Right lobe of liver (tissue), 6 donors: ENCODE measurements around the gene PTMA. TPM values are rescaled to one million over a fixed set of nuclear protein-coding genes. Genes with fewer than 3 reads are reported as not detected.

ENCODE experiments used
- ATAC-seq, 4 donors: fragments of 200-7000 bp; cut with Tn5 transposase; one replicate each; pipeline ENCODE4 v1.9.1; 2020; ENCODE audit warnings: mild to moderate bottlenecking in 4 of 4, moderate library complexity in 4 of 4
- DNase-seq, 3 donors: peaks; one replicate each; pipeline ENCODE4 v3.0.0-alpha.2; 2020
- H3K27ac ChIP-seq, 3 donors: fragments of 200-600 bp; one replicate each; pipeline ENCODE4 v1.8.0; 2022
- H3K27me3 ChIP-seq, 2 donors: fragments of 200-600 bp; one replicate each; pipeline ENCODE4 v1.8.0; 2022
- H3K36me3 ChIP-seq, 4 donors: fragments of 200-600 bp; sonication (generic) in 1 of 4; one replicate each; pipeline versions ENCODE4 v1.5.1 to v1.8.0; 2017 to 2022; ENCODE audit warnings: control low read depth in 1 of 4
- H3K4me1 ChIP-seq, 4 donors: fragments of 200-600 bp; sonication (generic) in 1 of 4; one replicate each; pipeline versions ENCODE4 v1.5.1 to v1.8.0; 2017 to 2022; ENCODE audit warnings: control low read depth in 1 of 4
- H3K4me3 ChIP-seq, 3 donors: fragments of 200-600 bp; one replicate each; pipeline ENCODE4 v1.8.0; 2022
- H3K9me3 ChIP-seq, 4 donors: fragments of 200-600 bp; sonication (generic) in 1 of 4; one replicate each; pipeline versions ENCODE4 v1.5.1 to v1.8.0; 2017 to 2022; ENCODE audit warnings: control low read depth in 1 of 4
- POLR2A ChIP-seq: fragments of 450-650 bp; IDR thresholded peaks from one replicate; pipeline ENCODE4 v1.6.1; 2017; ENCODE audit warnings: antibody characterized with exemption, mild to moderate bottlenecking
- WGBS: methylation state at CpG from one replicate; pipeline ENCODE4 v1.1.6; 2018; ENCODE audit warnings: low coverage, low lambda C conversion rate; ENCODE audit not compliant: insufficient coverage; ENCODE audit errors: missing lambda C conversion rate; 5-methylcytosine and 5-hydroxymethylcytosine counted together
- intact Hi-C, 2 donors: fragments of 100-400 bp; cut with DNase I; formaldehyde crosslinking; loops; one replicate each; pipeline versions ENCODE4 v1.11.2 to v1.14.1; 2022
- total RNA-seq, 6 experiments: library from RNA; depleted of rRNA in 2 of 6; stranded (reverse); fragments of >200 nt in 2 of 6; fragmentation: NEBNext Ultra II Directional in 3 of 6; extraction: Animal tissue kit (Norgen Biotek cat#: 25700) in 3 of 6; gene quantifications; one replicate each; pipeline versions ENCODE4 v1.1.0 to v1.2.4, GENCODE V29; 2016 to 2023
- TF ChIP-seq, protein P1 (sequence below), 4 donors: fragments of 200-600 bp in 3 of 4; fragments of 450-650 bp in 1 of 4; IDR thresholded peaks; one replicate each; pipeline versions ENCODE4 v1.5.1 to v1.8.0; 2016 to 2022; ENCODE audit warnings: antibody characterized with exemption in 4 of 4, mild to moderate bottlenecking in 2 of 4
- donor health status: DM: no; HTN: yes; CAD: no.
- donor health status: DM: no; HTN: no; CAD: no.
- donor health status: DM: no; HTN: no; CAD: no.
- donor health status: DM: no; HTN: yes; CAD: no.
- donor health status: DM: no; HTN: yes; CAD: no.

The PTMA gene
- total RNA-seq, 6 experiments from 2014 or later = 180 to 373 (median 252) TPM

DNA sequence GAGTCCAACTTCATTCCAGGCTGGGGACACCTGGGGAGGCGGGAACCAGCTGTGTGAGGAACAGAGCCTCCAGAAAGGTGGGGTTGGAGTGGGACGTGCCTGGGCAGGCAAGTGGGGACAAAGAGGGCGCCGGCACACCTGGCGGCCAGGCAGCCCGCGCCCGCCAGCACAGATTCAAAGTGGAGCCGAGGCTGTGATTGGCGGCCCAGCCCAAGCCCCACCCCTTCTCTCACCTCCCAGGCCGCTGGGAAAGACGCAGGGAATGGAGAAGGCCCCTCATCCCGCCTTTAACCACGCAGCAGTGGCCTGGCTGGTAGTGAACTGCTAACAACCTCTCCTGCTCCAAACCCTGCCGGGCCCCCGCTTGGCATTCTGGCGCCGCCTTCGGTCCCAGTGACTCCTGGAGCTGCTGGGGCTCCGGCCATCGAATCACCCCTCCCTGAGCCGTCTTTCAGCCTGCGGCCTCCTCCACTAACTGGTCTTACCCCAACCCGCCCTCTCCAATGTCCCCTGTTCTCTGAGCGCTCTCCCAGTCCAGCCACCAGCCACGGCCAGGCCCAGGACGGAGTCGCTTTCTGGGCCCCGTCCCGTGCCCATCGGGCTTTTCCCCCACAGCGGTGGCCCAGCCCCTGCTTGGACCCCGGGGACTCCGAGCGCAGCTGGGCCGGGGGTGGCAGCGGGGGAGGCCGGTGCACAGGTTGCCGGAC lies 27.9 kb upstream of the PTMA start:
- peak overlapping the region; percentile 44 to 65 (median 62) for H3K4me3 ChIP-seq
- DNase-seq (peak in 2 of 3 donors; percentile 58 to 71), ATAC-seq (peak; percentile 18 to 65 (median 52))
- no peaks in the 10 kb centered on the region for H3K27me3 ChIP-seq
- H3K36me3 ChIP-seq = no peaks in the 10 kb centered on the region
- peaks cover 0 to 7% (median 1%) of the 10 kb centered on the region in 4 donors for H3K4me1 ChIP-seq
- no peak for TF ChIP-seq POLR2A
- TF ChIP-seq, protein P1, sequence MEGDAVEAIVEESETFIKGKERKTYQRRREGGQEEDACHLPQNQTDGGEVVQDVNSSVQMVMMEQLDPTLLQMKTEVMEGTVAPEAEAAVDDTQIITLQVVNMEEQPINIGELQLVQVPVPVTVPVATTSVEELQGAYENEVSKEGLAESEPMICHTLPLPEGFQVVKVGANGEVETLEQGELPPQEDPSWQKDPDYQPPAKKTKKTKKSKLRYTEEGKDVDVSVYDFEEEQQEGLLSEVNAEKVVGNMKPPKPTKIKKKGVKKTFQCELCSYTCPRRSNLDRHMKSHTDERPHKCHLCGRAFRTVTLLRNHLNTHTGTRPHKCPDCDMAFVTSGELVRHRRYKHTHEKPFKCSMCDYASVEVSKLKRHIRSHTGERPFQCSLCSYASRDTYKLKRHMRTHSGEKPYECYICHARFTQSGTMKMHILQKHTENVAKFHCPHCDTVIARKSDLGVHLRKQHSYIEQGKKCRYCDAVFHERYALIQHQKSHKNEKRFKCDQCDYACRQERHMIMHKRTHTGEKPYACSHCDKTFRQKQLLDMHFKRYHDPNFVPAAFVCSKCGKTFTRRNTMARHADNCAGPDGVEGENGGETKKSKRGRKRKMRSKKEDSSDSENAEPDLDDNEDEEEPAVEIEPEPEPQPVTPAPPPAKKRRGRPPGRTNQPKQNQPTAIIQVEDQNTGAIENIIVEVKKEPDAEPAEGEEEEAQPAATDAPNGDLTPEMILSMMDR (IDR thresholded peaks at IDR 0.05) = no peak
- 17% methylated on average over 6 of the region's 39 CpGs for WGBS
- intact Hi-C loops = no loop called here
- peak overlapping the region; percentile 90 to 98 (median 95) for H3K27ac ChIP-seq
- H3K9me3 ChIP-seq = no peaks in the 10 kb centered on the region

GRCh38 chr2:231680992-231681852 lies 27.1 kb upstream of the PTMA start:
- ATAC-seq (peak; percentile 78 to 88 (median 81)), DNase-seq (peak; percentile 86 to 90 (median 88))
- Histone ChIP-seq H3K36me3 (no peaks in the 10 kb centered on the region), H3K4me1 (peaks cover 0 to 7% (median 1%) of the 10 kb centered on the region in 4 donors), H3K27me3 (no peaks in the 10 kb centered on the region), H3K4me3 (peak overlapping the region; percentile 44 to 65 (median 62)), H3K9me3 (no peaks in the 10 kb centered on the region), H3K27ac (peak overlapping the region; percentile 90 to 98 (median 95))
- WGBS = 7% methylated on average over 3 of the region's 79 CpGs
- intact Hi-C loops = no loop called here
- TF ChIP-seq, protein P1 (IDR thresholded peaks at IDR 0.05) = no peak
- peak; percentile 93 for TF ChIP-seq POLR2A

DNA sequence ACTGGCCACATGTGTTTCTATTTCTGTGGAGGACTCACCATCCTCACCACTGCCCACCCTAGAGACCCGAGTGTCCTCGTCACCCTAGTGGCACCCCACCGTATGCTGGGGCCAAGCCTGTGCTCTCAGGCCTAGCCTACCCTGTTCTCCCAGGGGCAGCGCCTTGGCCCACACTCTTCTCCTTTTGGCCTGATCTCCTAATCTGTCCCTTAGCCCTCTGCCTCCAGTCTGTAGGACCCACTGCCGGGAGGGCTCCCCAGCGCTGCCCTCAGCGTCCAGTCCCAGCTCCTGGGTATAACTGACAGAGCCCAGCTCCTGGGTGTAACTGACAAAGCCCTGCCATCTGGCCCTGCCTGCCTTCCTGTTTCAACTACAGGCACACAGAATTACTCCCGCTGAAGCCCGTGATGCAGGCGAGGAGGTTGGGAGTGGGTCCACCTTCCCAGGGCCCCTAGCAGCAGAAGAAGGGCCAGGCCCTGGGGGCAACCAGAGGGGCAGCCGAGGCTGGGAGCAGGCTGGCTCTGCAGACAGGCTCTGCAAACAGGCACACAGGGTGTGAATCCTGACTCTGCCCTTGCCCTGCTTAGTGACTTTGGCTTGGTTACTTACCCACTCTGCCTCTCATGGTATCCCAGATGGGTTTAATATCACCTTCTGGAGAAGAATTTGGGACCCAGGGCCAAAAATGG lies 25.6 kb upstream of the PTMA start:
- 89% methylated on average over 7 of the region's 11 CpGs for WGBS
- no peak overlapping the region for H3K27ac ChIP-seq
- TF ChIP-seq, protein P1 (IDR thresholded peaks at IDR 0.05) = no peak
- no peak for TF ChIP-seq POLR2A
- DNase-seq (no peak), ATAC-seq (no peak)
- H3K27me3 ChIP-seq = no peaks in the 10 kb centered on the region
- H3K4me1 ChIP-seq = peaks cover 0 to 7% (median 0%) of the 10 kb centered on the region in 4 donors
- H3K36me3 ChIP-seq = no peaks in the 10 kb centered on the region
- H3K4me3 ChIP-seq = no peak overlapping the region
- intact Hi-C loops = no loop called here
- no peaks in the 10 kb centered on the region for H3K9me3 ChIP-seq
